ENCODE data around the gene MAGI3.

Gene MAGI3

DNA sequence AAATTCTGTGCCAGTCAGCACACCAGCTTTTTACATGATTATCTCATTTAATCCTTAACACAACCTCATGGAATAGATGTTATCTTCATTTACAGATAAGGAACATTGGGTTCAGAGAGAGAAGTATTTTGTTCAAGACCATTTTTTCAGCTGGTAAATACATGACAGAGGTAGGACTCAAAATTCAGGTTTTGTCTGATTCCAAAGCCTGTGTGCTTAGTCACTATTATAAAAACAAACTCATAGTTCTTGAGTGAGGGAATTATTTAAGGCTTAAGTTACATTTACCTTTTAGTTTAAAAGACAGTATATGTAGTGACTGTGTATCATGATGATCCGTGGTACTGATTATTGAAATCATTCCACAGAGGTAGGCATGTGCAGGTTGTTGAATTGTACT lies 125.2 kb downstream of the MAGI3 start:
- no peak overlapping the region for H3K4me3 ChIP-seq (ENCODE audit: low read depth, low read length)
- TF ChIP-seq CTCF (conservative IDR thresholded peaks at IDR 0.05; ENCODE audit: low read depth, low read length): no peak
- DNase-seq (ENCODE audit: low read depth): peak; percentile 31

- TF ChIP-seq CTCF (conservative IDR thresholded peaks at IDR 0.05; ENCODE audit: low read depth, low read length): no peak
- DNase-seq (ENCODE audit: low read depth): no peak
- no peak overlapping the region for H3K4me3 ChIP-seq (ENCODE audit: low read depth, low read length)
Measured at GRCh38 chr1:113517346-113517745, 127.0 kb downstream of the MAGI3 start.

GRCh38 chr1:113517983-113518382 lies 127.7 kb downstream of the MAGI3 start:
- no peak for TF ChIP-seq CTCF (conservative IDR thresholded peaks at IDR 0.05; ENCODE audit: low read depth, low read length)
- no peak overlapping the region for H3K4me3 ChIP-seq (ENCODE audit: low read depth, low read length)
- no peak for DNase-seq (ENCODE audit: low read depth)

DNA sequence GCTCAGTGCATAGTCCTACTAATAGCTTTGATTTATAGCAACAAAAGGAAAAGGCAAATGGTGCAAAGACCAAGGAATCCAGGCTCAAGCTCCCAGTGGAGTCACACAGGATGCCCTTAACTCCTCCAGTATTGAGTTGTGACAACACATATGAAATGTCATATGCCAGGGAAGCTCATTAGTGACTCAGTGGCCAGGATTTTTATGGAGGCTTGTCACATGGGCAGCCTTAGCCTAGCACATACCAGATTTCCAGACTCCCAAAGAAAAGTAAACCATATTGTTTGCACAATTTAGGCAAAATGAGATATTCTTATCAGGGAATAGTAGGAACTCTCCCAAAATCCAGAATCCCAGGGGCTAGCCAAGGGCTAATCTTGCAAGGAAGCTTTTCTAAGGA lies 129.2 kb downstream of the MAGI3 start:
- DNase-seq (ENCODE audit: low read depth): no peak
- H3K4me3 ChIP-seq (ENCODE audit: low read depth, low read length): no peak overlapping the region
- TF ChIP-seq CTCF (conservative IDR thresholded peaks at IDR 0.05; ENCODE audit: low read depth, low read length): no peak

DNA sequence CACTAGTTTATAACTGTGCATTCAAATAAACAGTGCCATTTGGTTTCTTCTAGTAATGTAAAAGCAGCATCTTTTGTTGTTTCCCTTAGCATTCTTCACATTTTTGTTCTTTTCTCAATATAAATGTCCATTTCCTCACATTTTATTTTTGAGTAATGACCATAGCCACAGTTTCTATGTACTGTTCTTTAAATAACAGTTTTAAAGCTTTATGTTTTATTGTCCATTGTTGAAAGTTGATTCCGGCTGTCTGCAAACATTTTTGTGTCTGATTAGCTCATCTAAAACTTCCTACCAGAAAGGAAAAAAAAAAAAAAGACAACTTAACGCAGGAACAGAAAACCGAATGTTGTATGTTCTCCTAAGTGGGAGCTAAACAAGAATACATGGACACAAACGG lies 139.7 kb downstream of the MAGI3 start:
- DNase-seq (ENCODE audit: low read depth): peak; percentile 9
- no peak for TF ChIP-seq CTCF (conservative IDR thresholded peaks at IDR 0.05; ENCODE audit: low read depth, low read length)
- H3K4me3 ChIP-seq (ENCODE audit: low read depth, low read length): no peak overlapping the region

GRCh38 chr1:113531321-113531720 lies 141.0 kb downstream of the MAGI3 start:
- no peak for DNase-seq (ENCODE audit: low read depth)
- no peak for TF ChIP-seq CTCF (conservative IDR thresholded peaks at IDR 0.05; ENCODE audit: low read depth, low read length)
- no peak overlapping the region for H3K4me3 ChIP-seq (ENCODE audit: low read depth, low read length)

- TF ChIP-seq CTCF (conservative IDR thresholded peaks at IDR 0.05; ENCODE audit: low read depth, low read length): no peak
- no peak for DNase-seq (ENCODE audit: low read depth)
- H3K4me3 ChIP-seq (ENCODE audit: low read depth, low read length): no peak overlapping the region
Measured at GRCh38 chr1:113533061-113533460, 142.7 kb downstream of the MAGI3 start.
